HCEC 1CT (cell line): ENCODE results near the gene DNAJC7.

Experiments used
- DNase-seq: peaks from one replicate; pipeline ENCODE4 v3.0.0-alpha.2; 2017

Gene DNAJC7

GRCh38 chr17:42010266-42010680, 7.0 kb downstream of the DNAJC7 start:
- DNase-seq: peak; percentile 67

DNA sequence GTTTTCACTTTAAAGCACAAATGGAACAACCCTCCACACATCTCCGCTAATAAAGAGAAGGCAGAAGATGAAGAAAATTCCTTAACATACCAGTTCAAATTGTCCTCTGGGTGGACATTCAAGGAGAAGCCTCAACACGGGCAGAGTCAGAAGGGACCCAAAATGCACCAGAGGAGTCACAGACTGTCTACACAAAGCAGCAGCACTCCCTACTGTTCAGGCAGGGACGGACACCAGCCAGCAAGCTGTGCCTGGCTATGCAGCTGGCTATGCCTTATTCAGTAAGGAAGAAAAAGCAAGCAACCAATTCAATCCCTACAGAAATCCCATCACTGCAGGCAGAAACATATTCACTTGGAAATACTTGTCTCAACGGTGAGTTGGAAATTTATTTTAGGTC, 8.1 kb downstream of the DNAJC7 start:
- DNase-seq: no peak

- no peak for DNase-seq
Observed at GRCh38 chr17:42005166-42005565, 12.1 kb downstream of the DNAJC7 start.

DNA sequence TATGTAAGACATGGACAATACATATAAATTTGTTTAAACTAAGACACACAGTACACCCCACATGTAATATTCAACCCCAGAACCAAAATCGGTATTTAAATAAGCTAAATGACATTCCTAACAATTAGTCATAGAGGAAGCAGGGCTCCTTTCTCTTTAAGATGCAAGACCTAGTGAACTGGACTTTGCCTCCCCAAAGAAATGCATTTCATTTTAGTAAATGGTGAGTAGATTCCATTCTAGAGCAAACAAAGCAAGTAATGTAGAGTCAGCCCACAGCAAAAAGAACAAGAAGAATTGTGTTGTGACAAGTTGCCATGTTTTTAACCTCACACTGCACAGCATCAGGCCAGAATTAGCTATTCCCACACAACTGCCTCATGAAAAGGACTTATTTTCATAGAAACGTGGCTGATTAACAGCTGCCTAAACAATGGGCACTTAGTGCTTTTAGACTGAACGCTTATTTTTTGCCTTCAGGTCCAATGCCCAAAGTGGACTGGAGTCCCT, 14.4 kb downstream of the DNAJC7 start:
- peak; percentile 53 for DNase-seq

- DNase-seq: no peak
Observed at GRCh38 chr17:42002175-42002791, 15.0 kb downstream of the DNAJC7 start.

- no peak for DNase-seq
Observed at GRCh38 chr17:42001729-42002128, 15.5 kb downstream of the DNAJC7 start.

DNA sequence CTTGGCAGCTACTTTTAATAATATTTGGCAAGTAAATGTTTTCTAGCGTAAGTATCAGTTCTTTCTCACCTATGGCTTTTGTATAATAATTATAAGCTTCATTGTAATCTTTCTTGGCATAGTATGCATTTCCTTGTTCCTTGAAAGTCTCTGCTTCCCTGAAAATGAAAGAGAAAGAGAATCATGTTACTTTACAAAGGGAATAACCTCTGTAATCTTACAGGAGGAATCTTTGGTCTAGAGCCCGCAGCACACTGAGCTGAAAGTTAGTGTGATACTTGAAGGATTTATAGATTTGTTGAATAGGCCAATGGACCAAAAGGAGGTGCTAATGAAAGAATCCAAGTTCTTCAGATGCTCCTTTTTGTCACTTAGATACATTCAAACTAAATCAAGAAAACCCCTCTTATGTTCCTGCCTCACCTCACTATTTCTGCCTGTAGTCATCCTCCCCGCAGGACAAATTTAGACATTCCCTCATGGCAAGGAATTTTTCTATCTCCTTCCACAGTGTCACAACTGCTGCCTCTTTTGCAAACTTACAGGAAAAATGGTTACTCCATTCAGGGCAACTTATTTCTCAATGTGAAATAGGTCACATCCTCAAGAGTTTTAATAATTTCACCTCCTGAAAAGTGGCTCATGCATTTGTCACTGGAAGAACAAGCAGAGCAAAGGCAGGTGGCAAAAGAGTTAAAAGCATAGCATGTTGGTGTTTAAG, 16.7 kb downstream of the DNAJC7 start:
- no peak for DNase-seq

- DNase-seq: no peak
Observed at GRCh38 chr17:41998497-41998896, 18.7 kb downstream of the DNAJC7 start.

DNA sequence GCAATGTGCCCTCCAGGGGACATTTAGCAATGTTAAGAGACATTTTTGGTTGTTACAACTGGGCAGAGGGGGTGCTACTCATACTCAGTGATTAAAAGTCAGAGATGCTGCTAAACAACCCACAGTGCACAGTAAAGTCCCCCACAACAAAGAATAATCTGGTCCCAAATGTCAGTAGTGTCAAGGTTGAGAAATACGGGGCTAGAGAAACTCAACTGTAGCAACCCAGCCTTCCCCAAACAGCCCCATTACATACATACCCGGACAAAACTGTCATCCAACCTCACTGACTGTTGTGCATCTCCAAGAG, 20.4 kb downstream of the DNAJC7 start:
- no peak for DNase-seq

DNA sequence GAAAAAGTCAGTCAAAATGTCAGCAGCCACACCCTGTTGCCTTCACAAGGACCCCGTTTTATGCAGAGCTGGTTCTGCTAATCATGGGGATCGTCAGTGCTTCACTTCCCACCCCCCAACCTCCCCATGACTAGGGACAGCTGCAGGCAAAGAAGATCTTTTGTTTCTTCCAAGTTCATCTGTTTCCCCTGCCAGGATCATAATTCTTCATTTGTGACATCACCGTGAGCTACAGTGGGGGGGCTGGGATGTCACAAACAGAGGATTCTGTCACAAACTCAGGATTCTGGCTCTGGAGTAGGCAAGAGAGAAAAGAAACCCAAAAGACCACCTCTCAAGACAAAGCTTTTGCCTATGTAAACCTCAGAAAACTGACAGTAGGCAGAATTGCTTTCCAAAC, 24.7 kb downstream of the DNAJC7 start:
- no peak for DNase-seq

DNA sequence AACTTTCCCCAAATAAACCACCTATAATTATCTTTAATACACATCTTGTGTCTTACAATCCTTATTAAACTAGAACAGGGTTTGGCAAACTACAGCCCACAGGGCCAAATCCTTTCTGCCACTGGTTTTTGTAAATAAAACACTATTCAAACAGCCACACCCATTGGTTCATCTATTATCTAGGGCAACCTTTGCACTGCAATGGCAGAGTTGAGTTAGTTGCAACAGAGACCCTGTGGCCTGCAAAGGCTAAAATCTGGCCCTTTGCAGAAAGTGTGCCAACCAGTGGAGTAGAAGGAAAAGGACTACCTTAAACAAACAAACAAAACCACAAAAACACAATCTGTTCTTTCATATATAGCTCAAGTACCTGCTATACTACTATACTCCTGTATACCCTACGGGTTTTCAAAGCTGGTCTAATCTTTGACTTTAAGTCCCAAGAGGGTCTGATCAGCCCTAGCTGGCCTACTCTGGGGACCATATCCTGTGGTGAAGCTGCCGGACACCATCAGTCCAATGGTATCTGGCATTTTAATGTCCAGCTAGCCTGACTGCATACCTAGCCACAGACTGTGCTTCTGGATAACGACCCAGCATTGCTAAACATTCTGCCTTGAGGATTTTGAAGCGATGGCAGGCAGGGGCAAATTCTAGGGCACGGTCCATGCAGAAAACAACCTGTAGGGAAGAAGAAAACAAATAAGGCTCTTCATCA, 27.4 kb downstream of the DNAJC7 start:
- no peak for DNase-seq

DNA sequence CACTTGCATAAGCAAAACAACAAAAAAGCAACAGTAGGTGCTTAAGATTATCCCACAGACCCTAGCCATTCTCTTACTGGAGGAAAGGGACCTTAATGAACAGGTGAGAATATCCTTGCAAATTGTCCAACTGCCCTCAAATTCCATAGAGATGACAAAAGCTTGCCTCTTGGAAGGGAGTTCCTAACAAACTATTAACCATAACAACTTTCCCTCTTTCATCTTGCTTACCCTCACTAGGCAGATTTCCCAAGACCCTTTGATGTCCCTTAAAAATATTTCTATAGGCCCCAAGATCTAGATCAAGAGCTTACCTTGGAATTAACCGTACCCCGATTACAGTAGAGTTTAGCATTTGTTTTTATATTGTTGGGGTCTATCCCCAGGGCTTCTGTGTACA, 28.8 kb downstream of the DNAJC7 start:
- no peak for DNase-seq

DNA sequence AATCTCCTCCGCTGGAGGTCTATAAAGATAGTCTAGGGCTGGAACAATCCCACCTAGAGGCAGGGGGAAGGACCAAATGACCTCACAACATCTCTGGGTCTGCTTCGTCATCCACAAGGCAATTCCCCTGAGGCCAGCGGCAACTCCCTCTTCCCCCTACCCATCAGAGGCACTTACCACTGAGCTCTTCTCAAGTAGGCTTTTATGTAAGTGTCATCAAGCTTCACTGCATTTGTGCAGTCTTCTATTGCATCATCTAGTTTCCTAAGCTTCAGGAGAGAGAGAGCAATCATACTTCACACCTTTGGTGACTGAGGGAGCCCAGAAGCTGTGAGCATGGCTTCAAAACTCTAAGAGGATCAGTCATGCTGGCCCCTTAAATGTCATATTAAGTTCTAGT, 29.6 kb downstream of the DNAJC7 start:
- DNase-seq: no peak

GRCh38 chr17:41986634-41987033, 30.6 kb downstream of the DNAJC7 start:
- no peak for DNase-seq

- DNase-seq: no peak
Observed at GRCh38 chr17:41985919-41986318, 31.3 kb downstream of the DNAJC7 start.

DNA sequence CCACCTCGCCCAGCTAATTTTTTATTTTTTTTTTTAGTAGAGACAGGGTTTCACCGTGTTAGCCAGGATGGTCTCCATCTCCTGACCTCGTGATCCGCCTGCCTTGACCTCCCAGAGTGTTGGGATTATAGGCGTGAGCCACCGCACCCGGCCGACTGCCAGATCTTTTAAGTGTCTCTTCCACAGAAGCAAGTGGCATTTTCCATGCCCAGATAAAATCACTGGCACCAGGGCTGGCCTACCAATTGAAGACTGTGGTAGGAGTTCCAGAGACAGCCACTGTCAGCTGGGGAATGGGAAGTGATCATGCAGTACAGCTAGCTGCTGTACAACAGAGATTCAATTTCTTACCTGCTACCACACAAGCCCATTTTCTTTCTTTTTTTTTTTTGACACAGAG, 32.8 kb downstream of the DNAJC7 start:
- DNase-seq: no peak

DNA sequence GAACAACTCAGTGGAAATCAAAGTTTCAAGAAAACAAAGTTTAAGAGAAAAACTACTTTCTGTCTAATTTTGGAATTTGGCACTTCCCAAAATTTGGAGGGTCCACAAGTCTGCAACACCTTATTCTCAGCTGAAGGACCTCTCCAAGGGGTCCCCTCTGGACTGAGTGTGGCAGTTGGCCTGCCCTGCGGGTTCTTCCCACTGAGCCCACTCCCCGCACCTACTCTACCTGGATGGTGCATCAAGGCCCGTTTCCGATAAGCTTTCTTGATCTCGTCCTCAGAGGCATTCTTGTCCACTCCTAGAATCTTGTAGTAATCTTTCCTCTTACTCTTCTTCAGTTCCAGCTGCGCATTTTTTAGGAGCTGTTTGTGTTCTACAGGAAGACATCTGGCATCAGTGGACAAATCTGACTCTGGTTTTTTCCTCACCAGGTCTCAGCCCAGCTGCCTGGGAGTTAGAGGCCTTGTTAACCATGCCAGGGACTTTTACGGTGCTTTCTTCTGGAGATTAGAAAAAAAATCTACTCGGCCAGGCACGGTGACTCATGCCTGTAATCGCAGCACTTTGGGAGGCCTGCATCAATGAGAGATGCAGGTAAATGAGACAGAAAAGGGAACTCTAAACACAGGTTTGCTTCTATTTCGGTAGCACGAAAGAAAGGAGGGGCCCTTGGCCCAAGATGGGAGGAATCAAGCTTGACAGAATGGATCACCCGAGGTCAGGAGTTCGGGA, 35.0 kb downstream of the DNAJC7 start:
- no peak for DNase-seq

DNA sequence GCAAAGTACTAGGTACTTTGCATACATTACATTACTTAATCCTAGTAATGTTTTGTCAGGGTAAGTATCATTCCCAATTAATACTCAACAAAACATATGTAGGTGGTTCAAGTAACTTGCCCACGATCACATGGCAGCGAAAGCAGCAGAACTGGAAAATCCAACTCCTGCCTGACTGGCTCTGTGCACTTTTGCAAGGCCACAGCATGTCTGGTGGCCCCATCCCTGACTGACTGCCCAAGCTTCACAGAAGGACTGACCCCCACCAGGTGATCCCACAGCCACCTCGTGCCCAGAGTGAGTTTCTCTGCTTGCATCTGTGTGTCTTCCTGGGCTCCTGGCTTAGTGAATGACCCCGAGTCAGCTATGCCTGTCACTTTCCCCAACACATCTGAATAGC, 39.2 kb downstream of the DNAJC7 start:
- DNase-seq: no peak

DNA sequence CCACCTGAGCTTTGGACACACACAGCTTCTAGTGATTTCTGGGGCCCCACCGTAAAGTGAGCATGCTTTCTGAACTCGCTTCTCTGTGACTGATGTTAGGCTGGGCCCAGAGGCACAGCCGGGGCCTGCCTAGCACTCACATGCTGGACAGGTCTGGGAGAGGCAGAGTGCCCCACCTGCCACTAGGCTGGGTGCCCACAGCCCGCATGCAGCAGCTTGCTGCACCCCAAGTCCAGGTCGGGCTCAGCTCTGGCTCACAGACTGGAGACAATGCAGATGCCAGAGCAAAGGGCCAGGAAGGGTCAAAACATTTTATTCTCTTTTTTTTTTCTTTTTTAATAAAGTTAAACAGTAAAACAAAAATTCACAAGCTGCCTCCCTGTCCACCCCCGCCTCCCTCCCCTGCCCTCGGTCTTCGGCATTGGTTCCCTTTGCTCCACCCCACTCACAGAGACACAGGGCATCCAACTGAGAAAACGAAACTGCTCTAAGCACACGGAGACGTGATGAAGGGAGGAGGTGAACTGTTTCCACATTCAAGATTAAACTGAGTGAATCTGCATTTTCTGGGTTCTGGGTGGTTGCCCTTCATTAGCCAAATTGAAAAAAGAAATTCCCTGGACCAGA, 41.0 kb downstream of the DNAJC7 start:
- DNase-seq: no peak

DNA sequence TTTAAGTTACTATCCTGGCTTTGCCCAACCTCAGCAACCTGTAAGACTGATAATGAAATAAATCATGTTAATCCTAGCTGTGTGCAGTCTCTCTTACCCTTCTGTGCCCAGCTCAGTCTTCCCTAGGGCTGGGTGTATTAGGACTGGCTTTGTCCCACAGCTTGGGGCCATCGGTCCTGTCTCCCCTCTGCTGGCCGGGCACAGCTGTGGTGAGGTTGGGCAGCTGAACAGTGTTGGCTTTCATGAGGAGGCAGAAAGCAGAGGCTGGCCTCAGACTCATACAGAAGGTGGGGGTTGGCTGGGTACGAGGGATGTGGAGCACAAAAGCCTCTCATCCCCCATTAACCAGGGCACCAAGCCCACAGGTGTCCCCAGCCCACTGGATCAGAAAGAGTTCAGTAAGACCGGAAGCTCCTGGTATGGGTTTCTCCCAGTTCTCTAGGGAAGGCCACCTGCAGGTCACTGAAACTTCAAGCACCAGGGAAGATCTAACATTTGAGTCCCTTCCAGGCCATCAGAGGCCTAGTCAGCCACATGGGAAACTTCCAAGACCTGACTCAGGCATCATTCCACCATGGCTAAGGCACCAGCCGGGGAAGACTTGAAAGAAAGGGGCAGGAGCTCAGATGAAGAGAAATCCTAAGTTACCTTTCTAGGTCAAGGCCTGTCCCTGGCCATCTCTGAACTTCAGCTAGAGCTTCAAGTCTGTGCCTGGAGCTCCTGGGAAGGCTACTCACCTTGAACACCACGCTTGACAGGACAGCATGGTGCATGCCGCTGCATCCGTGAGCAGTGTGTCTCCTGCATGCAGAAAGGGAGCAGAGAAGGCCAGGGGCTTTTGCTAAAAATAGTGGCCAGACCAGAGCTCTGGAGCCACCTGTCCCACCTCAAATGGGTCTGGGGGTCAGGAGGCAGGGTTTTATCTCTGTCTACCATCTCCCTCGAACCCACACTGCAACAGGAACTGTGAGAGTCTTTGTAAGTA, 41.8 kb downstream of the DNAJC7 start:
- DNase-seq: no peak

DNA sequence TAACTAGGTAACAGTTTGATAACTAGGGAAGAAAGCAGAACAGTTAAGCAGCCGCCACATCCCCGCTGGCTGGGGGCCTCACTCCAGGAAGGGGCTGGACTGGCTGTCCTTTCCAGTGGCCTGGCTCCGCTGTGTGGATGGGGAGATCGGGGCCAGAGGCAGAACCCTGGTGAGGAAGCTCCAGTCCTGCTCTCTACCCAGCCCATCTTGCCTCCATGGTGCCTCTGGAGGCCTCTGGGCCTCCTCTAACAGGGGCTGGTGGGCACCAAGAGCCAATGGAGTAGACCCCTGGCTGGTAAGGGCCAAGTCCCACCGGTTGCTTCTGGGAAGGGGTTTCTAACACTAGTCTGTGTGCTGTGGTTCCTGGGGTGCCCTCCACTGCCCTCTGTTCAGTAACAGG, 42.6 kb downstream of the DNAJC7 start:
- no peak for DNase-seq

GRCh38 chr17:41974031-41974430, 43.2 kb downstream of the DNAJC7 start:
- DNase-seq: no peak
